ENCODE measurements around the gene FRAS1.

Gene FRAS1

DNA sequence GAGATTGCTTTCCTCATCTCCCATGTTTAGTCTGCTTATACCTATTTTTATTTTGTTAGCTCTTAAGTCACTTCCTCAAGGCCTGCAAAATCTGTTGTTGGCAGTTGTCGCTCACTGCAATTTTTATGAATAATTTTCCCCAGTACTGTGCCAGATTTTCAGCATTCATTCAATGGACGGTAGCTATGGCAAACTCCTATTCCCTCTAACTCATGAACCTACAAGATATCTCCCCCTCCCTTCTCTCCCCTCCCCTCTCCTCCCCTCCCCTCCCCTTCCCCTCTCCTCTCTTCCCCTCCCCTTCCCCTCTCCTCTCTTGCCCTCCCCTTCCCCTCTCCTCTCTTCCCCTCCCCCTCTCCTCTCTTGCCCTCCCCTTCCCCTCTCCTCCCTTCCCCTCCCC is 160.4 kb downstream of the FRAS1 start:
- H3K27me3 ChIP-seq (ENCODE audit: insufficient read depth, low read length, poor library complexity) = no peaks in the 10 kb centered on the region
- ATAC-seq (ENCODE audit: insufficient read depth, low read depth) (no peak), DNase-seq (no peak)
- H3K79me2 ChIP-seq (ENCODE audit: insufficient read depth, low read length) = no peaks in the 10 kb centered on the region
- no peaks in the 10 kb centered on the region for H4K20me1 ChIP-seq (ENCODE audit: insufficient read depth, low read length)
- H3K9me3 ChIP-seq (ENCODE audit: insufficient read depth, low read length, severe bottlenecking) = no peaks in the 10 kb centered on the region
- H3K9ac ChIP-seq (ENCODE audit: low read depth, low read length) = no peak overlapping the region
- H2AFZ ChIP-seq (ENCODE audit: low read depth, low read length) = no peak overlapping the region
- no peak for TF ChIP-seq CTCF (IDR thresholded peaks at IDR 0.05; ENCODE audit: borderline replicate concordance, extremely low read depth, low read length, poor library complexity, severe bottlenecking)
- no peak for TF ChIP-seq EZH2 (IDR thresholded peaks at IDR 0.05; ENCODE audit: borderline replicate concordance, low read depth, low read length, severe bottlenecking)
- H3K4me1 ChIP-seq (ENCODE audit: insufficient read depth, low read length) = no peaks in the 10 kb centered on the region
- H3K4me2 ChIP-seq (ENCODE audit: insufficient read depth, low read length) = no peak overlapping the region
- no peak overlapping the region for H3K27ac ChIP-seq (ENCODE audit: low read length)
- H3K36me3 ChIP-seq (ENCODE audit: insufficient read depth, low read length) = no peaks in the 10 kb centered on the region
- H3K4me3 ChIP-seq (ENCODE audit: low read depth in 1 of 2, low read length in 2 of 2) = no peak overlapping the region

- Histone ChIP-seq H3K27ac (ENCODE audit: low read length) (no peak overlapping the region), H4K20me1 (ENCODE audit: insufficient read depth, low read length) (no peaks in the 10 kb centered on the region), H3K36me3 (ENCODE audit: insufficient read depth, low read length) (no peaks in the 10 kb centered on the region), H3K79me2 (ENCODE audit: insufficient read depth, low read length) (no peaks in the 10 kb centered on the region), H3K4me3 (ENCODE audit: low read depth in 1 of 2, low read length in 2 of 2) (no peak overlapping the region), H3K9ac (ENCODE audit: low read depth, low read length) (no peak overlapping the region), H3K9me3 (ENCODE audit: insufficient read depth, low read length, severe bottlenecking) (no peaks in the 10 kb centered on the region), H3K27me3 (ENCODE audit: insufficient read depth, low read length, poor library complexity) (no peaks in the 10 kb centered on the region), H3K4me1 (ENCODE audit: insufficient read depth, low read length) (no peaks in the 10 kb centered on the region), H3K4me2 (ENCODE audit: insufficient read depth, low read length) (no peak overlapping the region), H2AFZ (ENCODE audit: low read depth, low read length) (no peak overlapping the region)
- TF ChIP-seq CTCF (IDR thresholded peaks at IDR 0.05; ENCODE audit: borderline replicate concordance, extremely low read depth, low read length, poor library complexity, severe bottlenecking) (no peak), EZH2 (IDR thresholded peaks at IDR 0.05; ENCODE audit: borderline replicate concordance, low read depth, low read length, severe bottlenecking) (no peak)
- no peak for ATAC-seq (ENCODE audit: insufficient read depth, low read depth)
- no peak for DNase-seq
These were observed 161.1 kb downstream of the FRAS1 start for GRCh38 chr4:78218260-78218659.

DNA sequence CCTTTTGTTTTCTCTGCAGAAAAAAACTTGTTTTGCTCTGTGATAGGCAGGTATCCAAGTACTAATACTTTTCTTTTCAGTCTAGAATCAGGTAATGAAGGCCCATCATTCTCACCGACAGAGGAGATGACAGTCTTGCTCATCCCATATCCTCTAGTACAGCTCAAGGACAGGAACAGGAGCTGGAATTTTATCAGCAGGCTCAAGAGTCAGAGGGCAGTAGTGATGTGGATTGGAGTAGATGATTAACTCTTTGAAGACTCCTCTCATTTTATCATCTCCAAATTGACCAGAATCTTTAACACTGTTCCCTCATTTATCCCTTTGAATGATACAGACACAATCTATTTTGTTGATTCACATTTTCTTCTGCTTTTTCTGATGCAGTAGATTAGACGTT is 162.7 kb downstream of the FRAS1 start:
- Histone ChIP-seq H3K9me3 (ENCODE audit: insufficient read depth, low read length, severe bottlenecking) (no peaks in the 10 kb centered on the region), H3K27ac (ENCODE audit: low read length) (no peak overlapping the region), H4K20me1 (ENCODE audit: insufficient read depth, low read length) (no peaks in the 10 kb centered on the region), H3K4me3 (ENCODE audit: low read depth in 1 of 2, low read length in 2 of 2) (no peak overlapping the region), H3K4me1 (ENCODE audit: insufficient read depth, low read length) (no peaks in the 10 kb centered on the region), H3K4me2 (ENCODE audit: insufficient read depth, low read length) (no peak overlapping the region), H3K36me3 (ENCODE audit: insufficient read depth, low read length) (no peaks in the 10 kb centered on the region), H3K79me2 (ENCODE audit: insufficient read depth, low read length) (no peaks in the 10 kb centered on the region), H2AFZ (ENCODE audit: low read depth, low read length) (no peak overlapping the region), H3K9ac (ENCODE audit: low read depth, low read length) (no peak overlapping the region), H3K27me3 (ENCODE audit: insufficient read depth, low read length, poor library complexity) (no peaks in the 10 kb centered on the region)
- no peak for TF ChIP-seq CTCF (IDR thresholded peaks at IDR 0.05; ENCODE audit: borderline replicate concordance, extremely low read depth, low read length, poor library complexity, severe bottlenecking)
- TF ChIP-seq EZH2 (IDR thresholded peaks at IDR 0.05; ENCODE audit: borderline replicate concordance, low read depth, low read length, severe bottlenecking) = no peak
- ATAC-seq (ENCODE audit: insufficient read depth, low read depth) = no peak
- no peak for DNase-seq

GRCh38 chr4:78220283-78220682 is 163.2 kb downstream of the FRAS1 start:
- ATAC-seq (ENCODE audit: insufficient read depth, low read depth) (no peak), DNase-seq (no peak)
- H3K4me1 ChIP-seq (ENCODE audit: insufficient read depth, low read length) = no peaks in the 10 kb centered on the region
- no peak overlapping the region for H2AFZ ChIP-seq (ENCODE audit: low read depth, low read length)
- H4K20me1 ChIP-seq (ENCODE audit: insufficient read depth, low read length) = no peaks in the 10 kb centered on the region
- TF ChIP-seq EZH2 (IDR thresholded peaks at IDR 0.05; ENCODE audit: borderline replicate concordance, low read depth, low read length, severe bottlenecking) (no peak), CTCF (IDR thresholded peaks at IDR 0.05; ENCODE audit: borderline replicate concordance, extremely low read depth, low read length, poor library complexity, severe bottlenecking) (no peak)
- no peaks in the 10 kb centered on the region for H3K27me3 ChIP-seq (ENCODE audit: insufficient read depth, low read length, poor library complexity)
- no peak overlapping the region for H3K27ac ChIP-seq (ENCODE audit: low read length)
- H3K79me2 ChIP-seq (ENCODE audit: insufficient read depth, low read length) = no peaks in the 10 kb centered on the region
- no peak overlapping the region for H3K9ac ChIP-seq (ENCODE audit: low read depth, low read length)
- H3K4me2 ChIP-seq (ENCODE audit: insufficient read depth, low read length) = no peak overlapping the region
- no peaks in the 10 kb centered on the region for H3K9me3 ChIP-seq (ENCODE audit: insufficient read depth, low read length, severe bottlenecking)
- no peak overlapping the region for H3K4me3 ChIP-seq (ENCODE audit: low read depth in 1 of 2, low read length in 2 of 2)
- H3K36me3 ChIP-seq (ENCODE audit: insufficient read depth, low read length) = no peaks in the 10 kb centered on the region

Measured in DND-41 (cell line).